Measurements from ENCODE around the gene TSPAN33.

TSPAN33 gene

DNA sequence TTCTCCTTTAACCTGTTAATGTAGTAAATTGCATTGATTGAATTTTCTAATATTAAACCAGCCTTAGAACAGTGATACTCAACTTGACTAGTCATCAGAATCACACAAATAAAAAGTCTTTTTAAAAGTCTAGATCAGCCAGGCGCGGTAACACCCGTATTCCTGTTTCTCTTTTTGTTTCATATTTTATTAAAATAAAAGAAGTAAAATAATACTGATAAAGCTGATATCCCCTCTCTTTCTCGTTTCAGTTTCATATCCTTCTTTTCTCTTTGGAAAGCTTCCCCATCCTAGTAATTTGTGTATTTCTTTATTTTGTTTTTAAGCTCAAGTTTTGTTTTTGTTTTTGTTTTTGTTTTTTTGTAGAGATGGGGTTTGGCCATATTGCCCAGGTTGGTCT, 53.3 kb downstream of the TSPAN33 start:
- no peak overlapping the region for H3K4me3 ChIP-seq (replicated peaks; ENCODE audit: low read depth, low read length)
- TF ChIP-seq, protein P1, sequence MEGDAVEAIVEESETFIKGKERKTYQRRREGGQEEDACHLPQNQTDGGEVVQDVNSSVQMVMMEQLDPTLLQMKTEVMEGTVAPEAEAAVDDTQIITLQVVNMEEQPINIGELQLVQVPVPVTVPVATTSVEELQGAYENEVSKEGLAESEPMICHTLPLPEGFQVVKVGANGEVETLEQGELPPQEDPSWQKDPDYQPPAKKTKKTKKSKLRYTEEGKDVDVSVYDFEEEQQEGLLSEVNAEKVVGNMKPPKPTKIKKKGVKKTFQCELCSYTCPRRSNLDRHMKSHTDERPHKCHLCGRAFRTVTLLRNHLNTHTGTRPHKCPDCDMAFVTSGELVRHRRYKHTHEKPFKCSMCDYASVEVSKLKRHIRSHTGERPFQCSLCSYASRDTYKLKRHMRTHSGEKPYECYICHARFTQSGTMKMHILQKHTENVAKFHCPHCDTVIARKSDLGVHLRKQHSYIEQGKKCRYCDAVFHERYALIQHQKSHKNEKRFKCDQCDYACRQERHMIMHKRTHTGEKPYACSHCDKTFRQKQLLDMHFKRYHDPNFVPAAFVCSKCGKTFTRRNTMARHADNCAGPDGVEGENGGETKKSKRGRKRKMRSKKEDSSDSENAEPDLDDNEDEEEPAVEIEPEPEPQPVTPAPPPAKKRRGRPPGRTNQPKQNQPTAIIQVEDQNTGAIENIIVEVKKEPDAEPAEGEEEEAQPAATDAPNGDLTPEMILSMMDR (IDR thresholded peaks at IDR 0.05; ENCODE audit: low read depth, low read length, missing control alignments) = no peak
- no peak for DNase-seq (ENCODE audit: extremely low read depth, low read depth)

DNA sequence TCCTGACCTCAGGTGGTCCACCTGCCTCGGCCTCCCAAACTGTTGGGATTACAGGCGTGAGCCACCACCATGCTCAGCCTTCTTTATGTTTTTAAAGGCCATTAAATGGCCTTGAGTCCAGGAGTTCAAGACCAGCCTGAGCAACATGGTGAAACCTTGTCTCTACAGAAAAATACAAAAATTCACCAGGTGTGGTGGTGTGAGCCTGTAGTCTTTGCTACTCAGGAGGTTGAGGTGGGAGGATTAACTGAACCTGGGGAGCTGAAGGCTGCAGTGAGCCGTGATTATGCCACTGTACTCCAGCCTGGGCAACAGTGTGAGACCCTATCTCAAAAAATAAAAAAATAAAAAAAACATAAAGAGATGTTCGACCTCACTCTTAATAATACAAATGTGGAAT, 54.9 kb downstream of the TSPAN33 start:
- DNase-seq (ENCODE audit: extremely low read depth, low read depth) = no peak
- TF ChIP-seq, protein P1 (IDR thresholded peaks at IDR 0.05; ENCODE audit: low read depth, low read length, missing control alignments) = no peak
- H3K4me3 ChIP-seq (replicated peaks; ENCODE audit: low read depth, low read length) = no peak overlapping the region

DNA sequence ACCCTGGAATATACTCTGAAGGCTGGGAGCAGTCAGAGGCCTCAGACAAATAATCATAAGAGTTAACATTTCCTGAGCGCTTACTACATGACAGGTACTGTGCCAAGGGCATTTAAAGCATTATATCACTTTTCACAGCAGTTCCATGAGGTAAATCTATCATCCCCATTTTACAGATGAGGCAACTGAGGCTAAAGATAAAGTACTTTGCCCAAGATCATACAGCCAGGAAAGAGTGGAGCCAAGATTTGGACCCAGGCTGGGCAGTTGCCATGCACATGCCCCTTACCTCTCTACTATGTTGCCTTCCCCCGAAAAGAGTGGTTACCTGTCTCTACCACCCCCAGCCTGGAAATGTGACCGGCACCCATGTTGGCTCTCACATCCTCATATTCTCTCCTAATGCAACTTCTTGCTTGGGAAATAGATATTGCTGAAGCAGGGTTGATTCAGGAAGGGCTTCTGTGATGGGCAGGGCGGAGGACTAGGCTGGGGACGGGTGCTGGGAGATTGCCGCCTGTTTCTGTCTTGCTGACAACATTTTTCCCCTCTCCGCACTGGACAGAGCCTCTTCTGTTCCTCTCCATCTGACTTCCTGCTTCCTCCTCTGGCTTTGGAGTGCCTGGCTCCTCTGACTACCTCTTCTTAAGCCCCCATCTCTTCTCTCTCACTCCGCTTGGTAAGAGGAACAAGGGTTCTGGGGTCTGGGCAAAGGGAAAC, 57.7 kb downstream of the TSPAN33 start:
- TF ChIP-seq, protein P1 (IDR thresholded peaks at IDR 0.05; ENCODE audit: low read depth, low read length, missing control alignments) = no peak
- no peak for DNase-seq (ENCODE audit: extremely low read depth, low read depth)
- H3K4me3 ChIP-seq (replicated peaks; ENCODE audit: low read depth, low read length) = no peak overlapping the region

DNA sequence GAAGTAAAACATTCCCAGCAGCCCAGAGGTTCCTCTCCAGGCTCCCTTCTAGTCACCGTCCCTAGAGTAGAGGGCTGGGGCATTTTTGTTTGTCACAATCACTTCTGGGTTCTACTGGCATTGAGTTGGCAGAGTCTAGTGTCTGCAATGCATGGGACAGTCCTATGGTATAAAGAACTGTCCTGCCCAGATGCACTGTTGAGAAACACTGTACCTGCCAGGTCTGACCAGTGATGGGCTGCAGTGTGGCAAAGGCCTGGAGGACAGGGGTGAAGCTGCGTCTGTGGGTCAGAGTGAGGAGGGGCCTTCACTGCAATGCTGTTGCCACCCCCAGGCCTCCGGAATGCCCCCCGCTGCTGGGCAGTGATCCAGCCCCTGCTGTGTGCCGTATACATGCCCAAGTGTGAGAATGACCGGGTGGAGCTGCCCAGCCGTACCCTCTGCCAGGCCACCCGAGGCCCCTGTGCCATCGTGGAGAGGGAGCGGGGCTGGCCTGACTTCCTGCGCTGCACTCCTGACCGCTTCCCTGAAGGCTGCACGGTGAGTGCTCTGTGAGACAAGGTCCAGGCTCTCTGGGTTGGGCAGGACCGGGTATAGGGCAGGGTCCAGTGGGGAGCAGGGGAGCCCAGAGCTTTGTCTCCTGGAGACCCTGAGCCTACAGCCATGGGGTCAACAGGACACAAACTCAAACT, 58.7 kb downstream of the TSPAN33 start:
- H3K4me3 ChIP-seq (replicated peaks; ENCODE audit: low read depth, low read length) = no peak overlapping the region
- DNase-seq (ENCODE audit: extremely low read depth, low read depth) = no peak
- TF ChIP-seq, protein P1 (IDR thresholded peaks at IDR 0.05; ENCODE audit: low read depth, low read length, missing control alignments) = no peak

DNA sequence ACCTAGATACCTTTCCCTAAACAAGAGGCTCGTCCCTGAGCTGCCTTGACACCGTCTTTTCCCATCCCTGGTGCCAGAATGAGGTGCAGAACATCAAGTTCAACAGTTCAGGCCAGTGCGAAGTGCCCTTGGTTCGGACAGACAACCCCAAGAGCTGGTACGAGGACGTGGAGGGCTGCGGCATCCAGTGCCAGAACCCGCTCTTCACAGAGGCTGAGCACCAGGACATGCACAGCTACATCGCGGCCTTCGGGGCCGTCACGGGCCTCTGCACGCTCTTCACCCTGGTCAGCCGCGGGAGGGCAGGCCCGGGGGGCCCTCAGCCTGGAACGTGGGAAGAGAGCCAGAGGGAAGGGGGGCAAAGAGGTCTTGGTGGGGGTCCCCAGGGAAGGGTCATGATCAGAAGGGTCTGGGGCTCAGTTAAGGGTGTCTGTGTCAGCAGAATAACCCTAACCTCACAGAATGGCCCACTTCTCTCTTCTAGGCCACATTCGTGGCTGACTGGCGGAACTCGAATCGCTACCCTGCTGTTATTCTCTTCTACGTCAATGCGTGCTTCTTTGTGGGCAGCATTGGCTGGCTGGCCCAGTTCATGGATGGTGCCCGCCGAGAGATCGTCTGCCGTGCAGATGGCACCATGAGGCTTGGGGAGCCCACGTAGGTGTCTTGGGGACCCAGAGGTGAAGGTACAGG, 60.8 kb downstream of the TSPAN33 start:
- DNase-seq (ENCODE audit: extremely low read depth, low read depth) = no peak
- TF ChIP-seq, protein P1 (IDR thresholded peaks at IDR 0.05; ENCODE audit: low read depth, low read length, missing control alignments) = no peak

DNA sequence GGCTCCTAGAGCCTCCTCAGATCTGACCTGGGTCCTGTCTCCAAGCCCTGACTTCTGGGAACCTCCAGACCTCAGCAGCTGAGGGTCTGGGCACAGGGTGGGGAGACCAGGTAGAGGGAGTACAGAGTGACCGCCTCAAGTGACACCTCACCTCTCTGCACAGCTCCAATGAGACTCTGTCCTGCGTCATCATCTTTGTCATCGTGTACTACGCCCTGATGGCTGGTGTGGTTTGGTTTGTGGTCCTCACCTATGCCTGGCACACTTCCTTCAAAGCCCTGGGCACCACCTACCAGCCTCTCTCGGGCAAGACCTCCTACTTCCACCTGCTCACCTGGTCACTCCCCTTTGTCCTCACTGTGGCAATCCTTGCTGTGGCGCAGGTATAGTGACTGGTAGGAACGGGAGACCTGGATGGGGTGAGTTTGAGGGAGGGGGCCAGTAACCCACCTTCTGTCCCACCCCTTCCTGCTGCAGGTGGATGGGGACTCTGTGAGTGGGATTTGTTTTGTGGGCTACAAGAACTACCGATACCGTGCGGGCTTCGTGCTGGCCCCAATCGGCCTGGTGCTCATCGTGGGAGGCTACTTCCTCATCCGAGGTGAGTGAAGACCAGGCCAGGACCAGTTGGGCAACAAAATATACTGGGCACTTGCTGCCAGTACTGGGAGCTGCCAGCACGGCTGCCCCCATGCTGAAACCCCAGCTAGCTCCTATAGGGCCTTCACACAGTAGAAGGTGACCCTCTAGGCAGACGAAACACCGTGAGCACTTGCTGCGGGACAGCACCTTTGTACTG, 61.7 kb downstream of the TSPAN33 start:
- TF ChIP-seq, protein P1 (IDR thresholded peaks at IDR 0.05; ENCODE audit: low read depth, low read length, missing control alignments) = no peak
- no peak overlapping the region for H3K4me3 ChIP-seq (replicated peaks; ENCODE audit: low read depth, low read length)
- DNase-seq (ENCODE audit: extremely low read depth, low read depth) = no peak

More for the DNA sequence above, 60.8 kb downstream of the TSPAN33 start:
- H3K4me3 ChIP-seq (replicated peaks; ENCODE audit: low read depth, low read length) = no peak overlapping the region

All from HFF-Myc (cell line).